ENCODE data around the gene NSMF.
"Not testable (repeated sequence)": the region's sequence is repeated elsewhere in the genome, so short reads cannot be mapped to it uniquely, and the experiment has no call there.

NSMF gene

DNA sequence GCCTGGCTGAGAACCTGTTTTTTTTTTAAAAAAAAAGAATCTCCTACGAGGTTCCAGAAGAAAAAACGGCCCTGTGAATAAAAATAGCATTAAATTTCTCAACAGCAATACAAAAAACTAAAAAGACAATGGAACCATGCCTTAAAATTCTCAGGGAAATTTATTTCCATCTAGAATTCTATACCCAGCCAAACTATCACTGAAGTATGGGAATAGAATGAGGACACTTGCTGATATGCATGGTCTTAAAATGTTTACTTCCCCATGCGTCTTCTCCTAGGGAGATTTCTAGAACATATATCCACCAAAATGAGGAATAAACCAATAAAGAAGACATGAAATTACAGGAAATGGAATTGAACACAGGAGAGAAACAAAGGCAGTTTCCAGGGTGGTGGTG is 16.5 kb upstream of the NSMF start:
- no peak for DNase-seq

GRCh38 chr9:137474271-137474670 is 15.1 kb upstream of the NSMF start:
- no peak for DNase-seq

- no peak for DNase-seq
Observed at GRCh38 chr9:137470785-137471184, 11.7 kb upstream of the NSMF start.

DNA sequence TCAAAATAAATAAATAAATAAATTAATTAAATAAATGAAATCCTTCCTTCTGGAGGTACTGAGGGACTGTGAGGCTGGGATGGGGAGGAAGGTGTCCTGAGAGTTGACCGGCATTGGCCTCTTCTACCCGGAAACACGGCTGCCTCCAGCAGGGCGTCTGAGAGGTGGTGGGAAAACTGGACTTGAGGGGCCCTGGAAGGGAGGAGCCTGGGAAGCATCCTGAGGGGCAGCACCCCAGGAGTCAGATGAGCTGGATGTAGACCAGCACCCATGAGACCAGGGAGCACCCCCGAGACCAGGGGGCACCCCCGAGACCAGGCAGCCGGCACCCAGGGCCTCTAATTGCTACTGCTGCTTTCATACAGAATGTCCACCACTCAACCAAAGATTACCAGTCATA is 8.8 kb upstream of the NSMF start:
- no peak for DNase-seq

GRCh38 chr9:137467161-137467581 is 8.0 kb upstream of the NSMF start:
- DNase-seq = no peak

GRCh38 chr9:137466389-137467085 is 7.4 kb upstream of the NSMF start:
- DNase-seq = not testable (repeated sequence)

GRCh38 chr9:137465720-137466388 is 6.7 kb upstream of the NSMF start:
- peak; percentile 16 for DNase-seq

- DNase-seq = peak; percentile 12
Observed at GRCh38 chr9:137465000-137465719, 6.0 kb upstream of the NSMF start.

DNA sequence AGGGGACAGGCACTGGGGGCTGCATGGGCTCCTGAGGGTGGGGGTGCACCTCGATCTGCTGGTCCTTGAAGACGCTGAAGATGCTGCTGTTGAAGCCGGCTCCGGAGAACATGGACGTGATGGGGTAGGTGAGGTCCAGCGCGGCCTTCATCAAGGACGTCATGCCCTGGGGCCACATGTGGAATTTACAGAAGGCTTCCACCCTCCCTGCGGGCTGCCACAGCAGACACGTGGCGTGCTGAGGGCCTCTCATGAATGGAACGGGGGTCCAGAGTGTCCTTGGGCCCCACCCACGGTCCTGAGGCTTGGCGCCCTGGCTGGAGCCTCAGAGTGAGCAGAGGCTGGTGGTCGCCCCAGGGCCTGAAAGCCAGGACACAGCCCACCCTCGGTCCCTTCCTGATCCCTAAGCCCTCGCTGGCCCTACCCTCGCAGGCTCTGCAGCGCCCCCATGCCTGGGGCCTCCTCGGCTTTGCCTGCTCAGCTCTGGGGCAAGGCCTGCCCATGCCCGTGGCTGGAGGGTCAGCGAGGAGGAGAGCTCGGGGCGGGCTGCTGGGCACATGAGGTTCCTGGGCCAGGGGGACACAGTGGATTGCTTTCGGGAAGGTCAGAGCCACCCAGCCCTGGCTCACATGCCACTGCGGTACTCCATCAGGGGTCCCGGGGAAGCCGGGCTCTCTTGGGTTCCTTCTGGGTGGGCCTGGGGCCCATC is 5.3 kb upstream of the NSMF start:
- no peak for DNase-seq

DNA sequence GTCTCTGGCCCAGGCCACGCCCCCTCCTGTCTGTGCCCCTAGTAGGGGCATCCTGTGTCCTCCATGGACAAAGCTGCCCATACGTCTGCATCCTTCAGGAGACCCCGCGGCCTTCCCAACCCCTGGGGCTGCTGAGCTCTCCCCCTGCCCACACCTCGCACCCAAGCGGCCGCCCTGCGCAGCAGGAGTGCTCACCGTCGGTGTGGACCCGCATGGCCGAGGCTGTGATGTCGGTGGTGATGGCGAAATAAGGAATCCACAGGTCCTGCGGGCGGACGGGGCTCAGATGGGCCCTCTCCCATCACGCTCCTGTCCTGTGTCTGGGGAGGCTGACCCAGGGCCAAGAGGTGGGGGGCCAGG is 4.8 kb upstream of the NSMF start:
- DNase-seq = peak; percentile 13

DNA sequence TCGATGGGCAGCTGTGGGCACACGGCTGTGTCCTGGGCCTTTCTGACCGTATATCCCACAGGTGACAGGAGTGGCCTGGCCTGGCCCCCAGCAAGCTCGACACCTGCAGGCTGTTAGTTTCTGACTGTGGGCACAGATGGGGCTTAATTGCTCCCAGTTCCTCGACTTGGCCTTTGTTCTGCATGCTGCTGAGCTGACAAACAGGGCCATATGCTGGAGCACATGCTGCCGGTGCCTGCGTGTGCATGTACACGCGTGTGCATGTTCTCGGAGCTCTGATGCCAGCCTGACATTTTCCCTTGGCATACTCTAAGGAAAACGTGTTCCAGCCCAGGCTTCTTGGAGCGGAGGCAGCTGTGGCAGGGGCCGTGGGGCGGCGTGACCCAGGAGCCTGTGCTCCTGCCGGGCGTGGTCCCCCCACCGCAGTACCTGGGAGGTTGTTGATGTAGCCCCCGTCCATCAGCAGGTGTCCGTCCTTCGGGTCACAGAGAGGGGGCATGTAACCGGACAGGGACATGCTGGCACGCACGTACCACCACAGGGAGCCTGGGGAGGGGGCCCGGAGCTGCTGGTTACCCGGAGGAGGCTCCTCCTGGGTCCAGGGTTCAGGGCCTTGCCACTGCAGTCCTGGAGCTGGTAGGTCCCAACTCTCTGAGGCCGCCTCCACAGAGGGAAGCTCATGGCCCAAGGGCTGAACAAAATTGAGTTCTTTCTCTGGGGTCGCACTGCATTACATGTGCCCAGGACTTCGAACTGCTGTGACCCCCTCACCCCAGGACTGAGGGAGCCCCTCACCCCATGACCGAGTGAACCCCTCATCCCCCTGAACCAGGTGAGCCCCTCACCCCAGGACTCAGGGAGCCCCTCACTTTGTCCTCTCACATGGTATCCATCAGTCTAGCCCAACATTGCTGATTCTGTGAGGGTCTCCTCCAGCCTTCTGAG is 4.1 kb upstream of the NSMF start:
- peak; percentile 9 for DNase-seq

DNA sequence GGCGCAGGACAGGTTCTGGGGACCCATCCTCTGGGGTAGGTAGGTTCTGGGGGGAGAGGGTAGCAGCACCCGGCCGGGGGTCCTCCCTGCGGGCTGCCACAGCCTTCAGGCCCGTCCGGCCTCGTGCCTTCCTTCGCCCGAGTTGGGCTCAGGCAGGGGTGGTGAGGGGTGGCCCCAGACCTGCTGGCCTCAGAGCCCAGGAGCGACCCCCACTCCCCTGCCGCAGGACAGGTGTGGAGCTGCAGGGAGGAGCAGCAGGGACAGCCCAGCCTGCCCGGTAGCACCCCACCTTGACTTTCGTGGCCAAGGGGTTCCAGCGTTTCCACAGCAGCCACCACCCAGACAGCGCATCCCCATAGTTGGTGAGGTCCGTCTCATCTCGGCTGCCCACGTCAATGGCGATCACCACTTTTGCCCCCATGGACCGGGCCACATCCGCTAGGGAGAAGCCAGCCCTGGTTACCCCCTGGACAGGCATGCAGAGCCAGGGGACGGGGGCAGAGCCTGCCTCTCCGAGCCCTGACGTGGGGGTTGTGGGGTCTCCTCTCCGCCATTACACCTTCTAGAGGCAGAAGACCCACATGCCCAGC is 3.4 kb upstream of the NSMF start:
- DNase-seq = peak; percentile 14

GRCh38 chr9:137461663-137462395 is 2.7 kb upstream of the NSMF start:
- DNase-seq = peak; percentile 36

- no peak for DNase-seq
Observed at GRCh38 chr9:137461316-137461662, 2.2 kb upstream of the NSMF start.

DNA sequence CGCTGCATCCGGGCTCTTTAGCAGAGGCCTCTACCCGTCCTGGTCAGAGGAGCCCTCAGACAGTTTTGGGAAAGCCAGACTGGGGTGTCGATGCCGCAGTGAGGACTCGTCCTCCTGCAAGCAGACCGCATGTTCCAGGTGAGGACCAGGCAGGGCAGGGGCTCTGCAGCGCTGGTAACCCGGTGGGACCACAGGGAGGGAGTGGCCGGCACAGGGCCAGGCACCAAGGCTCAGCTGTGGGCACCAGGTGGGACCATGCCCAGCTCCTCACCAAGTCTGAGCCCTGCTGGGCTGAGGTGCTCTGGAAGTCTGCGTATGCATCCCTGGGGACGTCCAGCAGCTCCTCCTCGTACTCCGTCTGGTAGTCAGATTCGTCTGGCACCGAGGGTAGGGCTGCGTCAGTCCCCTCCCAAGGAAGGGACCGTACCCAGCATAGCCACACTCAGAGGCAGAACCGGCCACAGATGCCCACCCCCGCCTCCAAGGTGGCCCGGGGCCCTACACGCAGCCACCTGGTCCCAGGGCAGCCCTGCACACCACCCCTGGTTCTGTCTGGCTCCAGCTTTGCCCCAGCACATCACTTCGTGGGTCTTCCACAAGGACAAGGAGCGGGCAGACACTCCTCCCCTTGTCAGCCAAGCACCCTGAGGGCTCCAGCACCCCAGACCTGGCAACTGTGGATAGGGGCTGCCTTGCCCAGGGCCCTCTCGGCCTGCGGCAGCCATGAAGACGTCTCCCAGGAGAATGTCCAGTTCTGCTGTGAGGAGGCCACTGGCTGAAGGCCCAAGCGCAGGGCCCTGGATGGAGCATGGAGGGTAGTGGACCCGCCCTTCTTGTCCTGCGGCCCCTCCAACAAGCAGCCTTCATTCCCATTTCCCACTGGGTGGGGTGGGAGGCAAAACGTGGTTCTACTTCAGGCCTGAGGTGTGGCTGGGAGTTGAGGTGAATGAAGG is 1.5 kb upstream of the NSMF start:
- DNase-seq = peak; percentile 27

DNA sequence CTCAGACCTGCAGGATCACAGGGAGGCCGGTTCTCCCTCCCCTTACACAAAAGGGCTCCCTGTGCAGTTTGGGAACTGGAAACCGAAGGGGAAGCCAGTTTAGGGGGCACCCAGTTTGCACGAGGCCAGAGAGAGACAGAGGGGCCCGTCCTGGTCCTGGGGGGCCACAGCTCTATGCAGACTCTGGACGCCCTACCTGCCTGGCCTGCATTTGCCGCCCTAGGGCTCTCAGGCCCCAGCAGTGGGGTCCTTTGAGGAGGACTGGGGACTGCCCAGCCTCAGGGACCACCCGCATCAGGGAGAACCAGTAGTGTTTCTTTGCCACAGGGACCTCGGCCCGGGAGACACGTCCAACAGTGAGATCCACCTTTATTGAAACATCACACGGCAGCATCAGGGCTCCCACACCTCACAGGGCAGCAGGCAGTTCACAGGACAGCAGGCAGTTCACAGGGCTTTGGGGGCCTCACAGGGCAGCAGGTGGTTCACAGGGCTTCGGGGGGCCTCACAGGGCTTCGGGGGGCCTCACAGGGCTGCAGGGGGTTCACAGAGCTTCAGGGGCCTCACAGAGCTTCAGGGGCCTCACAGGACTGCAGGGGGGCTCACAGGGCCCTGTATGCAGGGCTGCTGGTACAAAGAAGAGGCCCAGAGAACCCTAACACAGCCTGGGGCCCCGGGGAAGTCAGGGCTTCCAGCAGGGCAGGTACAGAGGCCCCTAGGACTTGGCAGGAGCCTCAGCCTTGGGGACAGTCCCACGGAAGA is 648 bp upstream of the NSMF start:
- DNase-seq = peak; percentile 19

GRCh38 chr9:137458194-137459151 is 661 bp downstream of the NSMF start:
- peak; percentile 55 for DNase-seq

All from right hindlimb (tissue), 1 donor.